ENCODE data around the gene UTS2. TPM values are rescaled to one million over a fixed set of nuclear protein-coding genes. Genes with fewer than 3 reads are reported as not detected.

UTS2 gene
- total and polyA plus RNA-seq, 2 of the 8 experiments (the other 6 are each of a cell fraction or from before 2014, with no cell fraction given) = not detected

DNA sequence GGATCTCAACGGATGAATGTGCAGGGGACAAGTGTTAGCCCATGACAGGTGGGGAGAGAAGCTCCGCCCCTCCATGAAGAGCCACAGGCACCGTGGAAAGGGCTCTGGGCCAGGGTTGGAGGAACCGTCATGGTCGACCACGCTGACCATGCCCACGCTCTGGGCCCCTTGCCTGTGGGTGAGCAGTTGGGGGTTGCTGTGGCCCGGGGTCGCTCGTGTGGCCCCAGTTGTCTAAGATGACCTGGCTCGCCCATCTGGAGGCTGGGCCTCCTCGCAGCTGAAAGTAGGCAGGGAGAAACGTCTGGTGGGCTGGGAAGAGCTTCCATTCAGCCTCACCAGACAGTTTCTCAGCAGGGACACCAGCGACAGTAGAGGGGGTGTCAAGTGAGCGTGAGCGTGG is 13.1 kb upstream of the UTS2 start:
- FAIRE-seq (no peak), DNase-seq (ENCODE audit: low read depth in 1 of 2, low spot score in 2 of 2) (no peak)
- Histone ChIP-seq H3K27ac (ENCODE audit: low read depth, low read length) (no peak overlapping the region), H3K56ac (replicated peaks; ENCODE audit: insufficient read length, low read depth, low read length) (no peak overlapping the region), H2BK120ac (replicated peaks; ENCODE audit: low read depth, low read length) (no peak overlapping the region), H3K18ac (ENCODE audit: extremely low read depth, low read length) (no peak overlapping the region), H4K91ac (replicated peaks; ENCODE audit: insufficient read length, low read length) (no peak overlapping the region), H2AFZ (ENCODE audit: low read length) (no peak overlapping the region), H2BK15ac (ENCODE audit: low read length) (no peak overlapping the region), H2BK20ac (ENCODE audit: low read length) (no peak overlapping the region), H3K4me3 (ENCODE audit: extremely low read depth in 1 of 4, insufficient read depth in 2 of 4, low read depth in 3 of 4, low read length in 4 of 4) (no peak overlapping the region), H2BK12ac (ENCODE audit: low read depth, low read length) (no peak overlapping the region), H3K4me1 (replicated peaks in 1 of 4; ENCODE audit: control insufficient read depth in 3 of 4, insufficient read depth in 4 of 4, low read length in 3 of 4) (no peaks in the 10 kb centered on the region), H3K14ac (ENCODE audit: insufficient read length) (no peak overlapping the region), H3K79me2 (ENCODE audit: control insufficient read depth in 1 of 2, insufficient read depth in 2 of 2, low read length in 2 of 2) (no peaks in the 10 kb centered on the region), H3K36me3 (ENCODE audit: control insufficient read depth in 2 of 4, insufficient read depth in 4 of 4, low read length in 3 of 4) (no peaks in the 10 kb centered on the region; a peak in 1 of 8 replicates), H4K5ac (ENCODE audit: insufficient read length, low read depth, low read length) (no peak overlapping the region), H2BK5ac (ENCODE audit: low read depth, low read length) (no peak overlapping the region), H3K9ac (replicated peaks in 1 of 4; ENCODE audit: extremely low read depth in 1 of 4, low read depth in 3 of 4, low read length in 3 of 4) (no peak overlapping the region), H3K4ac (replicated peaks; ENCODE audit: insufficient read length, low read depth, low read length) (no peak overlapping the region), H3K9me3 (ENCODE audit: insufficient read depth in 2 of 2, low read depth in 1 of 2, low read length in 1 of 2) (no peaks in the 10 kb centered on the region), H3K4me2 (ENCODE audit: insufficient read depth in 1 of 2, low read depth in 2 of 2, low read length in 2 of 2) (no peak overlapping the region), H3K23me2 (ENCODE audit: low read depth, low read length) (no peaks in the 10 kb centered on the region), H3K79me1 (ENCODE audit: low read depth, low read length) (no peaks in the 10 kb centered on the region), H4K8ac (ENCODE audit: extremely low read depth, insufficient read depth, low read length) (no peak overlapping the region), H3K27me3 (replicated peaks in 1 of 4; ENCODE audit: control insufficient read depth in 3 of 4, extremely low read depth in 1 of 4, insufficient read depth in 3 of 4, low read length in 3 of 4) (no peaks in the 10 kb centered on the region), H2AK5ac (ENCODE audit: low read depth, low read length) (no peak overlapping the region), H3K23ac (ENCODE audit: insufficient read length) (no peak overlapping the region), H4K20me1 (replicated peaks in 1 of 2; ENCODE audit: control insufficient read depth in 1 of 2, insufficient read depth in 2 of 2, low read length in 2 of 2) (no peaks in the 10 kb centered on the region)
- WGBS, 2 experiments (ENCODE audit: extremely low coverage in 1 of 2, insufficient coverage in 1 of 2, insufficient read length in 1 of 2, insufficient replicate concordance in 2 of 2, low coverage in 1 of 2, low lambda C conversion rate in 2 of 2, missing lambda C conversion rate in 1 of 2) = 91% methylated on average over 16 of the region's 16 CpGs; no CpG with 5 or more reads in 1 of the 2 experiments
- TF ChIP-seq EZH2 (IDR thresholded peaks at IDR 0.05; ENCODE audit: low read depth, low read length, severe bottlenecking) (no peak), SP1 (IDR thresholded peaks at IDR 0.05; ENCODE audit: low read depth, low read length) (no peak), CHD1 (IDR thresholded peaks at IDR 0.05; ENCODE audit: low read depth, low read length) (no peak), CTBP2 (IDR thresholded peaks at IDR 0.05; ENCODE audit: borderline replicate concordance, insufficient read depth, insufficient read length, low read length) (no peak), RNF2 (IDR thresholded peaks at IDR 0.05; ENCODE audit: borderline replicate concordance, low read depth, low read length, missing control alignments, poor library complexity, severe bottlenecking) (no peak), BCL11A (IDR thresholded peaks at IDR 0.05; ENCODE audit: low read depth in 2 of 2, low read length in 2 of 2) (no peak)
- TF ChIP-seq, protein P1, sequence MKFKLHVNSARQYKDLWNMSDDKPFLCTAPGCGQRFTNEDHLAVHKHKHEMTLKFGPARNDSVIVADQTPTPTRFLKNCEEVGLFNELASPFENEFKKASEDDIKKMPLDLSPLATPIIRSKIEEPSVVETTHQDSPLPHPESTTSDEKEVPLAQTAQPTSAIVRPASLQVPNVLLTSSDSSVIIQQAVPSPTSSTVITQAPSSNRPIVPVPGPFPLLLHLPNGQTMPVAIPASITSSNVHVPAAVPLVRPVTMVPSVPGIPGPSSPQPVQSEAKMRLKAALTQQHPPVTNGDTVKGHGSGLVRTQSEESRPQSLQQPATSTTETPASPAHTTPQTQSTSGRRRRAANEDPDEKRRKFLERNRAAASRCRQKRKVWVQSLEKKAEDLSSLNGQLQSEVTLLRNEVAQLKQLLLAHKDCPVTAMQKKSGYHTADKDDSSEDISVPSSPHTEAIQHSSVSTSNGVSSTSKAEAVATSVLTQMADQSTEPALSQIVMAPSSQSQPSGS (IDR thresholded peaks at IDR 0.05; ENCODE audit: low read length) = no peak
- ChIA-PET POLR2A (ENCODE audit: partially characterized antibody) (no interaction called here), CTCF (ENCODE audit: partially characterized antibody) (interaction anchor here (0.7 to 0.9 kb wide), 2 partner anchors 36 to 51 kb away, joined by 3 read pairs; no protein-coding TSS in a partner anchor)
